GM12873 (cell line): ENCODE data around the gene TCF4.

Experiments
- CTCF ChIP-seq: IDR thresholded peaks from 2 replicates; pipeline ENCODE4 v1.5.1; 2012; ENCODE audit warnings: low read depth, mild to moderate bottlenecking, moderate library complexity, low read length, control low read depth; ENCODE audit not compliant: insufficient read depth; ENCODE audit errors: missing control alignments

The TCF4 gene

GRCh38 chr18:55317864-55318263, 270.1 kb downstream of the TCF4 start:
- no peak for TF ChIP-seq CTCF

- no peak for TF ChIP-seq CTCF
Observed at GRCh38 chr18:55317324-55317723, 270.7 kb downstream of the TCF4 start.

GRCh38 chr18:55316486-55317184, 271.4 kb downstream of the TCF4 start:
- TF ChIP-seq CTCF, result no peak

GRCh38 chr18:55314615-55315237, 273.3 kb downstream of the TCF4 start:
- TF ChIP-seq CTCF, result no peak

GRCh38 chr18:55314031-55314430, 274.0 kb downstream of the TCF4 start:
- no peak for TF ChIP-seq CTCF

- no peak for TF ChIP-seq CTCF
Observed at GRCh38 chr18:55310863-55311262, 277.1 kb downstream of the TCF4 start.

GRCh38 chr18:55310044-55310676, 277.8 kb downstream of the TCF4 start:
- TF ChIP-seq CTCF, result no peak
